ENCODE data around the gene E2F4. TPM values are rescaled to one million over a fixed set of nuclear protein-coding genes. Genes with fewer than 3 reads are reported as not detected.

E2F4 gene
- total RNA-seq, 1 donor from 2014 or later = 78.1 TPM

DNA sequence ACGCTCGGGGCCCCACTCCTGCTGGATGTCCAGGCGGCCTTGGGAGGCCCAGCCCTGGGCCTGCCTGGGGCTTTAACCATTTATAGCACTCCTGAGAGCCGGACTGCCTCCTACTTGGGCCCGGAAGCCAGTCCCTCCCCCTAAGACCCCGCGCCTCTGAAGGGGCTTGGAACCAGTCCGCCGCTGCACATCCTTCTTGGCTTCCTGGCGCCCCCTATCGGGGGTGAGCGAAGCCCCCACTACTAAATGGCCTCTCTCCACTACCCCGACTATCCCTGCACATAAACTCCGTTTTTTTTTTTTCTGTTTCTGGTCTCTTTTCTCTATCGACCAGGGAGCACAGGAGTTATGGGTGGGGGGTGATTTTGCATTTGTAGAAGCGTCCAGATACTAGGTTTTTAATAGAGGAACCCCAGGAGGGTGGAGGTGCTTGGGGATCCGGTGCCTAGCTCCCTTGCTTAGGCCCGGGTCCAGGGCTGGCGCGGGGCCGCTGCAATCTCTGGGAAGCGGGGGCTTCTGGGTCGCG lies 22.2 kb upstream of the E2F4 start:
- Histone ChIP-seq H3K27me3 (no peaks in the 10 kb centered on the region), H3K4me3 (peak overlapping the region; percentile 45 to 60), H3K4me1 (peaks cover 54% of the 10 kb centered on the region), H3K9me3 (no peaks in the 10 kb centered on the region), H3K27ac (peak overlapping the region; percentile 96), H3K36me3 (no peaks in the 10 kb centered on the region)
- no peak for DNase-seq (ENCODE audit: extremely low spot score in 2 of 2)
- no peak for TF ChIP-seq POLR2A (IDR thresholded peaks at IDR 0.05)
- TF ChIP-seq, protein P1, sequence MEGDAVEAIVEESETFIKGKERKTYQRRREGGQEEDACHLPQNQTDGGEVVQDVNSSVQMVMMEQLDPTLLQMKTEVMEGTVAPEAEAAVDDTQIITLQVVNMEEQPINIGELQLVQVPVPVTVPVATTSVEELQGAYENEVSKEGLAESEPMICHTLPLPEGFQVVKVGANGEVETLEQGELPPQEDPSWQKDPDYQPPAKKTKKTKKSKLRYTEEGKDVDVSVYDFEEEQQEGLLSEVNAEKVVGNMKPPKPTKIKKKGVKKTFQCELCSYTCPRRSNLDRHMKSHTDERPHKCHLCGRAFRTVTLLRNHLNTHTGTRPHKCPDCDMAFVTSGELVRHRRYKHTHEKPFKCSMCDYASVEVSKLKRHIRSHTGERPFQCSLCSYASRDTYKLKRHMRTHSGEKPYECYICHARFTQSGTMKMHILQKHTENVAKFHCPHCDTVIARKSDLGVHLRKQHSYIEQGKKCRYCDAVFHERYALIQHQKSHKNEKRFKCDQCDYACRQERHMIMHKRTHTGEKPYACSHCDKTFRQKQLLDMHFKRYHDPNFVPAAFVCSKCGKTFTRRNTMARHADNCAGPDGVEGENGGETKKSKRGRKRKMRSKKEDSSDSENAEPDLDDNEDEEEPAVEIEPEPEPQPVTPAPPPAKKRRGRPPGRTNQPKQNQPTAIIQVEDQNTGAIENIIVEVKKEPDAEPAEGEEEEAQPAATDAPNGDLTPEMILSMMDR (IDR thresholded peaks at IDR 0.05) = no peak
- no peak for TF ChIP-seq POLR2AphosphoS5 (IDR thresholded peaks at IDR 0.05; ENCODE audit: insufficient read depth in 1 of 2, low read depth in 1 of 2)
- intact Hi-C loops (cut with DNase I) = no loop called here

DNA sequence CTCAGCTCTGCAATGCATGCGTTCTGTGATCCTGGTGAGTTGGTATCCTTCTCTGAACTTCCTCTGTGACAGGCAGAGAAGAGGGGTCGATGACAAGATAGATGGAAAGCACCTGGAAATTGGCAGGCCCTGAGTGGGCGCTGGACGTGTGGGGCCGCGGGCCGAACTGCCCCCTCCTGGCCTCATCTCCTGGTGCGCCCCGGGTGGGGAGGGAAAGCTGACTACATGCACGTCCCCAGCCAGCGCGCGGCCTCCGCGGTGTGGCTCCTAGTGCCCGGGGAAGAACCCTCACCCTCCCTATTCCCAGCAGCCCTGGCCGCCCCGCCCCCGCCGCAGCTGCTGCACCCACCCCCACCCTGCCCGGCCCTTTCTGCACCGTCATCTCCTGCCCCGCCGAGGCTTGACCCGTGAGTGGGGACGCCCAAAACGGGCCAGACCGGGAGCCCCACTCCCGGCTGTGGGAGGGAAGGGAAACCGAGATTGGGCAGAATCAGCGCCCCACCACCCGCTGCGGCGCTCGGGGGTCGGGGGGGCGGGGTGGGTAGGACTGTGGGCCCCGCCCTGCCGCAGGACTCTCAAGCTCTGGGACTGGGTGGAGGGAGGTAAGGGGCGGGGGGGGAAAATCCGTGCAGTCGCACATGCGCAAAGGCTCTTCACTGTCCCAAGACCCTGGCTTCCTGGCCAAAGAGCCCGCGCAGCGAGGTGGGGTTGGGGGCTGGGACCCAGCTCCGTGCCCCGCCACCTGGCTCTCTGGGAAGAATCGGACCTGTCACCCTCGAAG lies 21.6 kb upstream of the E2F4 start, which contains the start of gene NOL3:
Gene NOL3 (plus strand): TSS at position 371 of the 781 bp plus-strand sequence.
- DNase-seq (ENCODE audit: extremely low spot score in 2 of 2) = no peak
- no peaks in the 10 kb centered on the region for H3K36me3 ChIP-seq
- H3K27me3 ChIP-seq = no peaks in the 10 kb centered on the region
- H3K4me3 ChIP-seq = peak within 1 kb of the TSS; percentile 45 to 60
- no peaks in the 10 kb centered on the region for H3K9me3 ChIP-seq
- peaks cover 54% of the 10 kb centered on the region for H3K4me1 ChIP-seq
- peak in 1 of 2 donors; percentile 32 for TF ChIP-seq POLR2A (IDR thresholded peaks at IDR 0.05)
- TF ChIP-seq, protein P1 (IDR thresholded peaks at IDR 0.05) = peak in 1 of 3 experiments; percentile 11
- TF ChIP-seq POLR2AphosphoS5 (IDR thresholded peaks at IDR 0.05; ENCODE audit: insufficient read depth in 1 of 2, low read depth in 1 of 2) = peak in 1 of 2 donors; percentile 71
- intact Hi-C loops (cut with DNase I) = no loop called here
- H3K27ac ChIP-seq = peak within 1 kb of the TSS; percentile 96

DNA sequence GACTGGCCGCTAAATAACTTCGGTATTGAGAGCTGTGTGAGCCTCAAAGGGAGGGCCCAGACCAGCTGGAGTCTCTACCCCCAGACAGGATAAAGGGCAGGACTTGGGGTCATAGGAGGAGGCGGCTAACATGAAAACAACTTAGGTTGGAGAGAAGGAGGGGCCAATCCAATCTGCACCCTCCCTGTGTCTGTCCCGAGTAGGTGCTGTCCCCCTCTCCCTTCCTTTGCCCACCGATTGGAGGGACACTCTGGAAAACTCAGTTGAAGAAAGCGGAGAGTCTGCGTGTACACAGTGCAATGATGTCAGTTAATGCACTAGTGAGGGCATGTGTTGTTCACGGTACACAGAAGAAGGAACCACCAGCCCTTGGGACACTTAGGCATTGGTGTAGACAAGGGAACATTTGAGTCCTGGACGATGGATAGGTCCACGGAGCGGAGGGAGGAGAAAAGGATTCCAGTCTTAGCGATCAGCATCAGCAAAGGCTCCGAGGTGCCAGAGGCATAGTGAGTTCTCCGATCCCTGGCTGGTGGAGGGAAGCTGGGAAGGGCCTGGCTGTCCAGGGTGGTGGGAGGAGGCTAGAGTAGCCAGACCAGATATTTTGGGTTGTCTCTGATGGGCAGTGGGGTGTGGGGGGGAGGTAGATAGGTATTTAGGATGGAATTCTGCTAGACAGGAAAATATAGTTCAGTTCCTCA lies 20.9 kb upstream of the E2F4 start:
- Histone ChIP-seq H3K27me3 (no peaks in the 10 kb centered on the region), H3K9me3 (no peaks in the 10 kb centered on the region), H3K4me3 (peak overlapping the region; percentile 45 to 60), H3K4me1 (peaks cover 54% of the 10 kb centered on the region), H3K27ac (peak overlapping the region; percentile 96), H3K36me3 (no peaks in the 10 kb centered on the region)
- DNase-seq (ENCODE audit: extremely low spot score in 2 of 2) = no peak
- intact Hi-C loops (cut with DNase I) = no loop called here
- no peak for TF ChIP-seq POLR2A (IDR thresholded peaks at IDR 0.05)

DNA sequence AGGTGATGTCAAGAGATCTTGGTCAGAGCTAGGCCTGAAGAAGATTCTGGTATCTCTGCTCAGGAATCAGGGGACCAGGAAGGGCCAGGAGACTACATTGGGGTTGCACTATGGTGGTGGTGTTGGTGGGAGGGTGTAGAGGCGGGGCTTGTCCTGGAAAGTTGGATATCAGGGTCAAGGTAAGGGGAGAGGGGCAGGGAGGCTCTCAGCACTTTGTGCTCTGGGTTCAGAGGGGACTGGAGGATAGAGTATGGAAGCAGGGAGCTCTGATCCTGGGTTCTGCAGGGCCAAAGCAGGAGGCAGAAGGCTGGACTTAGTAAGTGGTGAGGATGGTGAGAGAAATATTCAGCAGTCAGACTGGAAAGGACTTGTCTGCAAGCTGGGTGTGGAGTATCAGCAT lies 18.6 kb upstream of the E2F4 start:
- H3K4me1 ChIP-seq = peaks cover 67% of the 10 kb centered on the region
- H3K4me3 ChIP-seq = peak overlapping the region; percentile 37 to 62
- DNase-seq (ENCODE audit: extremely low spot score in 2 of 2) = no peak
- H3K27me3 ChIP-seq = no peaks in the 10 kb centered on the region
- intact Hi-C loops (cut with DNase I) = no loop called here
- TF ChIP-seq POLR2AphosphoS5 (IDR thresholded peaks at IDR 0.05; ENCODE audit: insufficient read depth in 1 of 2, low read depth in 1 of 2) (no peak), POLR2A (IDR thresholded peaks at IDR 0.05) (no peak)
- TF ChIP-seq, protein P1 (IDR thresholded peaks at IDR 0.05) = no peak
- peak overlapping the region; percentile 75 for H3K27ac ChIP-seq
- H3K36me3 ChIP-seq = no peaks in the 10 kb centered on the region
- no peaks in the 10 kb centered on the region for H3K9me3 ChIP-seq

DNA sequence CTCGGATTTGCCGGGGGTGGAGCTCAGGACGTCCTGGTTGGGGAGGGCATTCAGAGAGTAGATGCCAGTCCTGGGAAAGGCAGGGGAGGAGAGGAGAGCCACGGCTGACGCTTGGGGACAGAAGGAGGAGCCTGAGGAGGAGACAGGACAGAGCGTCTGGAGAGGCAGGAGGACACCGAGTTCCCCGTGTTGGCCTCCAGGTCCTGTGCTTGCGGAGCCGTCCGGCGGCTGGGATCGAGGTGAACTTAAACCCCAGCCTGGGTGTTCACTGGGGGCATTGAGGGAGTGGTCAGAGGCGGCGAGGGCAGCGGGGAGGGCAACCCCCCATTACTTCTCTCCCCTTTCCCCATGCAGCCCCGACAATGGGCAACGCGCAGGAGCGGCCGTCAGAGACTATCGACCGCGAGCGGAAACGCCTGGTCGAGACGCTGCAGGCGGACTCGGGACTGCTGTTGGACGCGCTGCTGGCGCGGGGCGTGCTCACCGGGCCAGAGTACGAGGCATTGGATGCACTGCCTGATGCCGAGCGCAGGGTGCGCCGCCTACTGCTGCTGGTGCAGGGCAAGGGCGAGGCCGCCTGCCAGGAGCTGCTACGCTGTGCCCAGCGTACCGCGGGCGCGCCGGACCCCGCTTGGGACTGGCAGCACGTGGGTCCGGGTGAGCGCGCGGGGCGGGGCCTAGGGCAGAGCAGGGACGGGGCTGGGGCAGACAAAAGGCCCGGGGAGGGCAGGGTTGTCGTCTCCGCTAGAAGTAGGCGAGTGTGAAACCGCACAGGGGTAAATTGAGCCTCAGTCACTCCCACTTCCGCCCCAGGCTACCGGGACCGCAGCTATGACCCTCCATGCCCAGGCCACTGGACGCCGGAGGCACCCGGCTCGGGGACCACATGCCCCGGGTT lies 17.9 kb upstream of the E2F4 start:
- Histone ChIP-seq H3K9me3 (no peaks in the 10 kb centered on the region), H3K4me1 (peaks cover 69% of the 10 kb centered on the region), H3K4me3 (peak overlapping the region; percentile 37 to 62), H3K36me3 (no peaks in the 10 kb centered on the region), H3K27ac (peak overlapping the region; percentile 75), H3K27me3 (no peaks in the 10 kb centered on the region)
- TF ChIP-seq POLR2AphosphoS5 (IDR thresholded peaks at IDR 0.05; ENCODE audit: insufficient read depth in 1 of 2, low read depth in 1 of 2) = peak; percentile 52 to 87
- TF ChIP-seq, protein P1 (IDR thresholded peaks at IDR 0.05) = no peak
- DNase-seq (ENCODE audit: extremely low spot score in 2 of 2) = no peak
- intact Hi-C loops (cut with DNase I) = no loop called here
